ENCODE data around the gene TDRD3. TPM values are rescaled to one million over a fixed set of nuclear protein-coding genes. Genes with fewer than 3 reads are reported as not detected.

Gene TDRD3
- total and polyA plus RNA-seq, 2 experiments from 2014 or later = 13.1 to 13.3 TPM

GRCh38 chr13:60433505-60433904, 36.5 kb downstream of the TDRD3 start:
- no peaks in the 10 kb centered on the region for H3K36me3 ChIP-seq (ENCODE audit: insufficient read depth)
- H3K27me3 ChIP-seq (ENCODE audit: insufficient read depth) = no peaks in the 10 kb centered on the region
- ATAC-seq = no peak

DNA sequence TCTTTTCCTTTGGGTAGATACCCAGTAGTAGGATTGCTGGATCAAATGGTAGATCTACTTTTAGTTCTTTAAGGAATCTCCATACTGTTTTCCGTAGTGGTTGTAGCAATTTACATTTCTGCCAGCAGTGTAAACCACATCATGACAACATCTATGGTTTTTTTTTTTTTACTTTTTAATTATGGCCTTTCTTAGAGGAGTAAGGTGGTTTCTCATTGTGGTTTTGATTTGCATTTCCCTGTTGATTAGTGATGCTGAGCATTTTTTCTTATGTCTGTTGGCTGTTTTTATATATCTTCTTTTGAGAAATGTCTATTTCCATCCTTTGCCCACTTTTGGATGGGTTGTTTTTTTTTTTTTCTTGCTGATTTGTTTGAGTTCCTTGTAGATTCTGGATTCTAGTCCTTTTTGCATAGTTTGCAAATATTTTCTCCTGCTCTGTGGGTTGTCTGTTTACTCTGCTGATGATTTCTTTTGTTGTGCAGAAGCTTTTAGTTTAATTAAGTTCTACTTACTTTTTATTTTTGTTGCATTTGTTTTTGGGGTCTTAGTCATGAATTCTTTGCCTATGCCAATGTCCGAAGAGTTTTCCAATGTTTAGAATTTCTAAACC, 38.8 kb downstream of the TDRD3 start:
- no peak overlapping the region for H3K27ac ChIP-seq (ENCODE audit: low read depth)
- H3K4me3 Mint-ChIP-seq = no peak overlapping the region
- H3K79me2 ChIP-seq (replicated peaks; ENCODE audit: insufficient read depth) = peaks cover 20% of the 10 kb centered on the region; the same call in 1 of the 2 replicates
- no peak for TF ChIP-seq CREB1 (CRISPR knock-in tag; IDR thresholded peaks at IDR 0.05; ENCODE audit: low read depth)
- TF ChIP-seq, protein P1, sequence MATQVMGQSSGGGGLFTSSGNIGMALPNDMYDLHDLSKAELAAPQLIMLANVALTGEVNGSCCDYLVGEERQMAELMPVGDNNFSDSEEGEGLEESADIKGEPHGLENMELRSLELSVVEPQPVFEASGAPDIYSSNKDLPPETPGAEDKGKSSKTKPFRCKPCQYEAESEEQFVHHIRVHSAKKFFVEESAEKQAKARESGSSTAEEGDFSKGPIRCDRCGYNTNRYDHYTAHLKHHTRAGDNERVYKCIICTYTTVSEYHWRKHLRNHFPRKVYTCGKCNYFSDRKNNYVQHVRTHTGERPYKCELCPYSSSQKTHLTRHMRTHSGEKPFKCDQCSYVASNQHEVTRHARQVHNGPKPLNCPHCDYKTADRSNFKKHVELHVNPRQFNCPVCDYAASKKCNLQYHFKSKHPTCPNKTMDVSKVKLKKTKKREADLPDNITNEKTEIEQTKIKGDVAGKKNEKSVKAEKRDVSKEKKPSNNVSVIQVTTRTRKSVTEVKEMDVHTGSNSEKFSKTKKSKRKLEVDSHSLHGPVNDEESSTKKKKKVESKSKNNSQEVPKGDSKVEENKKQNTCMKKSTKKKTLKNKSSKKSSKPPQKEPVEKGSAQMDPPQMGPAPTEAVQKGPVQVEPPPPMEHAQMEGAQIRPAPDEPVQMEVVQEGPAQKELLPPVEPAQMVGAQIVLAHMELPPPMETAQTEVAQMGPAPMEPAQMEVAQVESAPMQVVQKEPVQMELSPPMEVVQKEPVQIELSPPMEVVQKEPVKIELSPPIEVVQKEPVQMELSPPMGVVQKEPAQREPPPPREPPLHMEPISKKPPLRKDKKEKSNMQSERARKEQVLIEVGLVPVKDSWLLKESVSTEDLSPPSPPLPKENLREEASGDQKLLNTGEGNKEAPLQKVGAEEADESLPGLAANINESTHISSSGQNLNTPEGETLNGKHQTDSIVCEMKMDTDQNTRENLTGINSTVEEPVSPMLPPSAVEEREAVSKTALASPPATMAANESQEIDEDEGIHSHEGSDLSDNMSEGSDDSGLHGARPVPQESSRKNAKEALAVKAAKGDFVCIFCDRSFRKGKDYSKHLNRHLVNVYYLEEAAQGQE (IDR thresholded peaks at IDR 0.05; ENCODE audit: unreplicated experiment) = no peak
- no peak for TF ChIP-seq EZH2 (IDR thresholded peaks at IDR 0.05; ENCODE audit: low read depth, unreplicated experiment)
- no peak for TF ChIP-seq CTCF (conservative IDR thresholded peaks at IDR 0.05; ENCODE audit: low read depth in 2 of 2)
- no peak for TF ChIP-seq STAT1 (IDR thresholded peaks at IDR 0.05; ENCODE audit: unreplicated experiment)
- peaks cover 10% of the 10 kb centered on the region; the same call in 2 of the 3 replicates for H3K9me3 Mint-ChIP-seq
- H3K4me1 Mint-ChIP-seq = no peaks in the 10 kb centered on the region
- H2AFZ ChIP-seq = no peak overlapping the region
- H3K27ac Mint-ChIP-seq = no peak overlapping the region
- H3K4me3 ChIP-seq = no peak overlapping the region
- H3K4me2 ChIP-seq = no peak overlapping the region
- H3K9me2 ChIP-seq (ENCODE audit: insufficient read depth) = no peaks in the 10 kb centered on the region
- no peaks in the 10 kb centered on the region for H3F3A ChIP-seq (replicated peaks; ENCODE audit: low read depth)
- peaks cover 11% of the 10 kb centered on the region for H3K36me3 Mint-ChIP-seq (ENCODE audit: low read depth)
- no peak for DNase-seq (ENCODE audit: low spot score)
- H3K36me3 ChIP-seq (ENCODE audit: insufficient read depth) = no peaks in the 10 kb centered on the region
- no peaks in the 10 kb centered on the region for H3K27me3 ChIP-seq (ENCODE audit: insufficient read depth)
- no peak for ATAC-seq
- H3K27me3 Mint-ChIP-seq (ENCODE audit: insufficient read depth, low read depth, poor library complexity) = no peaks in the 10 kb centered on the region
- no peaks in the 10 kb centered on the region for H4K20me1 ChIP-seq (replicated peaks; ENCODE audit: insufficient read depth)
- peaks cover 5% of the 10 kb centered on the region; the same call in 1 of the 2 replicates for H3K4me1 ChIP-seq (ENCODE audit: insufficient read depth)

More at GRCh38 chr13:60433505-60433904, 36.5 kb downstream of the TDRD3 start:
- Mint-ChIP-seq H3K27me3 (ENCODE audit: insufficient read depth, low read depth, poor library complexity) (no peaks in the 10 kb centered on the region), H3K9me3 (peaks cover 10% of the 10 kb centered on the region; the same call in 2 of the 3 replicates), H3K36me3 (ENCODE audit: low read depth) (peaks cover 11% of the 10 kb centered on the region), H3K4me1 (no peaks in the 10 kb centered on the region), H3K27ac (no peak overlapping the region), H3K4me3 (no peak overlapping the region)
- no peak for DNase-seq (ENCODE audit: low spot score)
- Histone ChIP-seq H3K9me2 (ENCODE audit: insufficient read depth) (no peaks in the 10 kb centered on the region), H3K4me2 (no peak overlapping the region), H3K4me3 (no peak overlapping the region), H4K20me1 (replicated peaks; ENCODE audit: insufficient read depth) (no peaks in the 10 kb centered on the region), H3F3A (replicated peaks; ENCODE audit: low read depth) (no peaks in the 10 kb centered on the region), H3K79me2 (replicated peaks; ENCODE audit: insufficient read depth) (peaks cover 15% of the 10 kb centered on the region; the same call in 1 of the 2 replicates), H2AFZ (no peak overlapping the region), H3K27ac (ENCODE audit: low read depth) (no peak overlapping the region), H3K4me1 (ENCODE audit: insufficient read depth) (peaks cover 5% of the 10 kb centered on the region; the same call in 1 of the 2 replicates)
- no peak for TF ChIP-seq ZNF331 (CRISPR knock-in tag; IDR thresholded peaks at IDR 0.05; ENCODE audit: low read depth)
- no peak for TF ChIP-seq EZH2 (IDR thresholded peaks at IDR 0.05; ENCODE audit: low read depth, unreplicated experiment)
- TF ChIP-seq CTCF (conservative IDR thresholded peaks at IDR 0.05; ENCODE audit: low read depth in 2 of 2) = no peak
- TF ChIP-seq JUNB (IDR thresholded peaks at IDR 0.05; ENCODE audit: unreplicated experiment) = no peak
- no peak for TF ChIP-seq ETS1 (IDR thresholded peaks at IDR 0.05)
- no peak for TF ChIP-seq CREB1 (CRISPR knock-in tag; IDR thresholded peaks at IDR 0.05; ENCODE audit: low read depth)

Measured in GM23338 (cell line).